GM19438 (cell line): ENCODE results near the gene TGFBR2.

Source experiments
- ATAC-seq: cut with Tn5 transposase; IDR thresholded peaks from one replicate; pipeline ENCODE4 v1.9.1; 2021; ENCODE audit warnings: low read depth; ENCODE audit not compliant: unreplicated experiment

The TGFBR2 gene

GRCh38 chr3:30600572-30600971 lies 5.8 kb upstream of the TGFBR2 start:
- ATAC-seq, result no peak

GRCh38 chr3:30602946-30603345 lies 3.5 kb upstream of the TGFBR2 start:
- no peak for ATAC-seq

- ATAC-seq, result no peak
Measured at GRCh38 chr3:30604093-30604492, 2.3 kb upstream of the TGFBR2 start.

GRCh38 chr3:30604558-30604957 lies 1.8 kb upstream of the TGFBR2 start:
- ATAC-seq, result no peak

GRCh38 chr3:30605005-30605404 lies 1.4 kb upstream of the TGFBR2 start:
- no peak for ATAC-seq

GRCh38 chr3:30605706-30606300 lies 598 bp upstream of the TGFBR2 start:
- no peak for ATAC-seq

GRCh38 chr3:30607032-30607833 lies 832 bp downstream of the TGFBR2 start:
- ATAC-seq, result peak; percentile 52

GRCh38 chr3:30608598-30608947 lies 2.2 kb downstream of the TGFBR2 start:
- ATAC-seq, result no peak

GRCh38 chr3:30609930-30610701 lies 3.7 kb downstream of the TGFBR2 start:
- no peak for ATAC-seq

- ATAC-seq, result no peak
Measured at GRCh38 chr3:30610702-30611368, 4.4 kb downstream of the TGFBR2 start.

GRCh38 chr3:30611613-30612436 lies 5.4 kb downstream of the TGFBR2 start:
- ATAC-seq, result no peak

GRCh38 chr3:30612437-30613132 lies 6.2 kb downstream of the TGFBR2 start:
- no peak for ATAC-seq

GRCh38 chr3:30613133-30613825 lies 6.9 kb downstream of the TGFBR2 start:
- no peak for ATAC-seq

- ATAC-seq, result no peak
Measured at GRCh38 chr3:30614373-30614772, 8.0 kb downstream of the TGFBR2 start.

- no peak for ATAC-seq
Measured at GRCh38 chr3:30614943-30615342, 8.5 kb downstream of the TGFBR2 start.

- ATAC-seq, result no peak
Measured at GRCh38 chr3:30615615-30616346, 9.4 kb downstream of the TGFBR2 start.

GRCh38 chr3:30616347-30617027 lies 10.1 kb downstream of the TGFBR2 start:
- no peak for ATAC-seq

GRCh38 chr3:30617069-30617468 lies 10.7 kb downstream of the TGFBR2 start:
- no peak for ATAC-seq
